CD4-positive, CD25-positive, alpha-beta regulatory T cell (primary cell): ENCODE data around the gene DPYSL4. TPM values are rescaled to one million over a fixed set of nuclear protein-coding genes. Genes with fewer than 3 reads are reported as not detected.

Experiments
- ATAC-seq, 2 donors: fragments of 150-1000 bp; cut with Tn5 transposase; one replicate each; pipeline ENCODE4 v1.10.0; 2021; ENCODE audit warnings: low read depth in 2 of 2, moderate number of reproducible peaks in 2 of 2, moderate library complexity in 1 of 2
- DNase-seq, 3 donors: peaks; one replicate each; pipeline versions ENCODE4 v3.0.0 to v3.0.0-alpha.2; 2012 to 2022; ENCODE audit warnings: mixed read lengths in 1 of 3
- H3K27ac ChIP-seq: one replicate; pipeline ENCODE4 v1.7.0; 2013; ENCODE audit warnings: mild to moderate bottlenecking, low read length; ENCODE audit not compliant: insufficient read depth, poor library complexity, severe bottlenecking
- H3K27me3 ChIP-seq: one replicate; pipeline ENCODE4 v1.7.0; 2013; ENCODE audit warnings: low read length; ENCODE audit not compliant: control insufficient read depth, insufficient read depth
- H3K36me3 ChIP-seq: one replicate; pipeline ENCODE4 v1.7.0; 2013; ENCODE audit warnings: mild to moderate bottlenecking, low read length, moderate library complexity; ENCODE audit not compliant: control insufficient read depth, insufficient read depth
- H3K4me1 ChIP-seq: 2 replicates; pipeline ENCODE4 v1.7.0; 2013; ENCODE audit warnings: mild to moderate bottlenecking, low read length; ENCODE audit not compliant: insufficient read depth, control insufficient read depth, poor library complexity, severe bottlenecking
- H3K4me3 ChIP-seq: one replicate; pipeline ENCODE4 v1.7.0; 2013; ENCODE audit warnings: low read depth, mild to moderate bottlenecking, low read length, moderate library complexity
- H3K9me3 ChIP-seq, 2 experiments: 1 replicate in 1 of 2; 2 replicates in 1 of 2; pipeline ENCODE4 v1.7.0; 2013; ENCODE audit warnings: low read length in 2 of 2, mild to moderate bottlenecking in 1 of 2, moderate library complexity in 1 of 2; ENCODE audit not compliant: control insufficient read depth in 2 of 2
- H3K27ac Mint-ChIP-seq, 3 donors: one replicate each; pipeline ENCODE4 v1.8.0; 2020 to 2022; ENCODE audit warnings: mild to moderate bottlenecking in 3 of 3, mixed read lengths in 3 of 3, moderate library complexity in 2 of 3
- H3K27me3 Mint-ChIP-seq: one replicate; pipeline ENCODE4 v1.8.0; 2022; ENCODE audit warnings: mild to moderate bottlenecking, mixed read lengths
- H3K36me3 Mint-ChIP-seq: one replicate; pipeline ENCODE4 v1.8.0; 2020; ENCODE audit warnings: mixed read lengths
- H3K4me1 Mint-ChIP-seq, 4 donors: one replicate each; pipeline ENCODE4 v1.8.0; 2020 to 2022; ENCODE audit warnings: mixed read lengths in 4 of 4, mild to moderate bottlenecking in 1 of 4
- H3K4me3 Mint-ChIP-seq, 4 donors: one replicate each; pipeline ENCODE4 v1.8.0; 2020 to 2022; ENCODE audit warnings: mild to moderate bottlenecking in 4 of 4, mixed read lengths in 4 of 4, moderate library complexity in 3 of 4
- H3K9me3 Mint-ChIP-seq, 7 donors: one replicate each; pipeline ENCODE4 v1.8.0; 2020 to 2022; ENCODE audit warnings: mixed read lengths in 7 of 7, mild to moderate bottlenecking in 3 of 7, moderate library complexity in 2 of 7
- polyA plus RNA-seq, 4 donors: library from polyadenylated mRNA; unstranded; fragments of 300-500 nt; fragmentation: Illumina TruSeq; gene quantifications; one replicate each; pipeline ENCODE4 v1.2.3, GENCODE V29; 2021
- total RNA-seq: library from RNA; stranded (reverse); gene quantifications from one replicate; pipeline ENCODE4 v1.2.3, GENCODE V29; 2022

The DPYSL4 gene
- total and polyA plus RNA-seq, 5 donors from 2014 or later: 1.2 to 1.9 TPM; not detected in 3

- no peak overlapping the region for H3K4me3 ChIP-seq
- H3K36me3 ChIP-seq: no peaks in the 10 kb centered on the region
- Mint-ChIP-seq H3K4me3 (peak overlapping the region in 2 of 4 donors; percentile 10 to 85), H3K27ac (peak overlapping the region in 2 of 3 donors; percentile 97), H3K9me3 (peaks cover 0 to 3% (median 0%) of the 10 kb centered on the region in 7 donors), H3K36me3 (no peaks in the 10 kb centered on the region), H3K27me3 (no peaks in the 10 kb centered on the region), H3K4me1 (peaks cover 0 to 29% (median 7%) of the 10 kb centered on the region in 4 donors)
- no peak overlapping the region for H3K27ac ChIP-seq
- DNase-seq (no peak), ATAC-seq (no peak)
- H3K4me1 ChIP-seq: peaks cover 16% of the 10 kb centered on the region
- H3K9me3 ChIP-seq: no peaks in the 10 kb centered on the region
- no peaks in the 10 kb centered on the region for H3K27me3 ChIP-seq
Observed at GRCh38 chr10:132162590-132163277, 24.0 kb upstream of the DPYSL4 start.

GRCh38 chr10:132163278-132163765, 23.4 kb upstream of the DPYSL4 start:
- H3K9me3 Mint-ChIP-seq: peaks cover 0 to 3% (median 0%) of the 10 kb centered on the region in 7 donors
- no peaks in the 10 kb centered on the region for H3K36me3 ChIP-seq
- DNase-seq: peak in 2 of 3 donors; percentile 22 to 33
- no peak overlapping the region for H3K4me3 ChIP-seq
- H3K4me3 Mint-ChIP-seq: peak overlapping the region in 1 of 4 donors; percentile 15
- H3K27ac Mint-ChIP-seq: peak overlapping the region in 1 of 3 donors; percentile 59
- H3K4me1 Mint-ChIP-seq: peaks cover 0 to 25% (median 7%) of the 10 kb centered on the region in 4 donors
- no peak for ATAC-seq
- H3K9me3 ChIP-seq: no peaks in the 10 kb centered on the region
- no peak overlapping the region for H3K27ac ChIP-seq
- peaks cover 16% of the 10 kb centered on the region for H3K4me1 ChIP-seq
- H3K27me3 ChIP-seq: no peaks in the 10 kb centered on the region
- H3K36me3 Mint-ChIP-seq: no peaks in the 10 kb centered on the region
- no peaks in the 10 kb centered on the region for H3K27me3 Mint-ChIP-seq

GRCh38 chr10:132163826-132164515, 22.8 kb upstream of the DPYSL4 start:
- Mint-ChIP-seq H3K4me1 (peaks cover 0 to 22% (median 7%) of the 10 kb centered on the region in 4 donors), H3K36me3 (no peaks in the 10 kb centered on the region), H3K9me3 (peaks cover 0 to 3% (median 0%) of the 10 kb centered on the region in 7 donors), H3K27me3 (no peaks in the 10 kb centered on the region), H3K4me3 (peak overlapping the region in 1 of 4 donors; percentile 15), H3K27ac (peak overlapping the region in 2 of 3 donors; percentile 48 to 59)
- Histone ChIP-seq H3K4me3 (no peak overlapping the region), H3K27me3 (no peaks in the 10 kb centered on the region), H3K36me3 (no peaks in the 10 kb centered on the region), H3K9me3 (no peaks in the 10 kb centered on the region), H3K4me1 (peaks cover 16% of the 10 kb centered on the region), H3K27ac (no peak overlapping the region)
- no peak for DNase-seq
- ATAC-seq: no peak

- no peak overlapping the region for H3K27ac Mint-ChIP-seq
- H3K27me3 Mint-ChIP-seq: no peaks in the 10 kb centered on the region
- H3K36me3 Mint-ChIP-seq: no peaks in the 10 kb centered on the region
- Histone ChIP-seq H3K27me3 (no peaks in the 10 kb centered on the region), H3K36me3 (no peaks in the 10 kb centered on the region), H3K4me3 (no peak overlapping the region), H3K4me1 (peaks cover 13% of the 10 kb centered on the region), H3K9me3 (no peaks in the 10 kb centered on the region), H3K27ac (no peak overlapping the region)
- peaks cover 0 to 17% (median 7%) of the 10 kb centered on the region in 4 donors for H3K4me1 Mint-ChIP-seq
- DNase-seq (no peak), ATAC-seq (no peak)
- peaks cover 0 to 3% (median 0%) of the 10 kb centered on the region in 7 donors for H3K9me3 Mint-ChIP-seq
- H3K4me3 Mint-ChIP-seq: no peak overlapping the region
Observed at GRCh38 chr10:132164761-132165278, 21.9 kb upstream of the DPYSL4 start.

GRCh38 chr10:132165416-132165980, 21.2 kb upstream of the DPYSL4 start:
- peaks cover 0 to 3% (median 0%) of the 10 kb centered on the region in 7 donors for H3K9me3 Mint-ChIP-seq
- H3K27me3 Mint-ChIP-seq: no peaks in the 10 kb centered on the region
- no peaks in the 10 kb centered on the region for H3K27me3 ChIP-seq
- H3K4me3 ChIP-seq: no peak overlapping the region
- H3K36me3 Mint-ChIP-seq: no peaks in the 10 kb centered on the region
- ATAC-seq (no peak), DNase-seq (no peak)
- peaks cover 13% of the 10 kb centered on the region for H3K4me1 ChIP-seq
- H3K27ac ChIP-seq: no peak overlapping the region
- H3K4me3 Mint-ChIP-seq: no peak overlapping the region
- no peaks in the 10 kb centered on the region for H3K36me3 ChIP-seq
- no peak overlapping the region for H3K27ac Mint-ChIP-seq
- H3K9me3 ChIP-seq: no peaks in the 10 kb centered on the region
- peaks cover 0 to 17% (median 7%) of the 10 kb centered on the region in 4 donors for H3K4me1 Mint-ChIP-seq

GRCh38 chr10:132166216-132166950, 20.4 kb upstream of the DPYSL4 start:
- Mint-ChIP-seq H3K27ac (peak overlapping the region in 1 of 3 donors; percentile 52), H3K4me3 (no peak overlapping the region), H3K27me3 (no peaks in the 10 kb centered on the region), H3K9me3 (peaks cover 0 to 3% (median 0%) of the 10 kb centered on the region in 7 donors), H3K4me1 (peaks cover 0 to 17% (median 7%) of the 10 kb centered on the region in 4 donors), H3K36me3 (no peaks in the 10 kb centered on the region)
- no peak overlapping the region for H3K27ac ChIP-seq
- peaks cover 13% of the 10 kb centered on the region for H3K4me1 ChIP-seq
- H3K27me3 ChIP-seq: no peaks in the 10 kb centered on the region
- no peak overlapping the region for H3K4me3 ChIP-seq
- no peak for ATAC-seq
- H3K9me3 ChIP-seq: no peaks in the 10 kb centered on the region
- no peaks in the 10 kb centered on the region for H3K36me3 ChIP-seq
- no peak for DNase-seq

- no peaks in the 10 kb centered on the region for H3K36me3 Mint-ChIP-seq
- H3K4me1 ChIP-seq: peaks cover 8% of the 10 kb centered on the region
- H3K9me3 ChIP-seq: no peaks in the 10 kb centered on the region
- H3K27me3 Mint-ChIP-seq: no peaks in the 10 kb centered on the region
- H3K36me3 ChIP-seq: no peaks in the 10 kb centered on the region
- H3K27ac ChIP-seq: no peak overlapping the region
- H3K4me3 Mint-ChIP-seq: no peak overlapping the region
- H3K27me3 ChIP-seq: no peaks in the 10 kb centered on the region
- peak overlapping the region in 2 of 3 donors; percentile 52 to 56 for H3K27ac Mint-ChIP-seq
- peaks cover 0 to 12% (median 4%) of the 10 kb centered on the region in 4 donors for H3K4me1 Mint-ChIP-seq
- H3K4me3 ChIP-seq: no peak overlapping the region
- DNase-seq: no peak
- no peak for ATAC-seq
- peaks cover 0 to 1% (median 0%) of the 10 kb centered on the region in 7 donors for H3K9me3 Mint-ChIP-seq
Observed at GRCh38 chr10:132167041-132167674, 19.6 kb upstream of the DPYSL4 start.
